H1 (cell line): ENCODE measurements around the gene TMEM134. TPM values are rescaled to one million over a fixed set of nuclear protein-coding genes. Genes with fewer than 3 reads are reported as not detected.

Source experiments
- CTCF ChIA-PET: fragments of 300-600 bp; sonication (Branson Sonifier 250); formaldehyde crosslinking; loops from one replicate; lab custom pipeline; 2021; ENCODE audit not compliant: partially characterized antibody; lab: Charles Lee
- POLR2A ChIA-PET: fragments of 300-600 bp; sonication (Branson Sonifier 250); formaldehyde crosslinking; loops from one replicate; lab custom pipeline; 2021; ENCODE audit warnings: inconsistent platforms; ENCODE audit not compliant: partially characterized antibody; lab: Charles Lee
- DNase-seq, 2 experiments: peaks; one replicate each; pipeline versions ENCODE4 v3.0.0 to v3.0.0-alpha.2; 2010 to 2022; ENCODE audit warnings: low spot score in 2 of 2, low read depth in 1 of 2, mixed read lengths in 1 of 2
- FAIRE-seq: peaks from 2 replicates; lab custom pipeline; 2011; peaks lifted over from hg19 to GRCh38; lab: Jason Lieb, UNC
- H2AFZ ChIP-seq: 2 replicates; pipeline ENCODE4 v1.8.1; 2012; ENCODE audit warnings: low read length, inconsistent platforms
- H2AK5ac ChIP-seq: 2 replicates; pipeline ENCODE4 v1.6.1; 2013; ENCODE audit warnings: low read depth, low read length
- H2BK120ac ChIP-seq: replicated peaks from 2 replicates; pipeline ENCODE3; 2013; ENCODE audit warnings: low read depth, low read length, inconsistent platforms
- H2BK12ac ChIP-seq: 2 replicates; pipeline ENCODE4 v1.6.1; 2013; ENCODE audit warnings: low read depth, low read length
- H2BK15ac ChIP-seq: 2 replicates; pipeline ENCODE4 v1.6.1; 2013; ENCODE audit warnings: low read length
- H2BK20ac ChIP-seq: 2 replicates; pipeline ENCODE4 v1.6.1; 2013; ENCODE audit warnings: low read length
- H2BK5ac ChIP-seq: 2 replicates; pipeline ENCODE4 v1.6.1; 2013; ENCODE audit warnings: low read depth, low read length
- H3K14ac ChIP-seq: 2 replicates; pipeline ENCODE4 v1.6.1; 2013; ENCODE audit warnings: inconsistent platforms; ENCODE audit not compliant: insufficient read length
- H3K18ac ChIP-seq: 2 replicates; pipeline ENCODE4 v1.6.1; 2013; ENCODE audit warnings: low read length; ENCODE audit errors: extremely low read depth
- H3K23ac ChIP-seq: 2 replicates; pipeline ENCODE4 v1.6.1; 2013; ENCODE audit warnings: inconsistent platforms; ENCODE audit not compliant: insufficient read length
- H3K23me2 ChIP-seq: 2 replicates; pipeline ENCODE4 v1.6.1; 2013; ENCODE audit warnings: low read depth, low read length
- H3K27ac ChIP-seq: 2 replicates; pipeline ENCODE4 v1.6.1; 2011; ENCODE audit warnings: low read depth, low read length, inconsistent platforms
- H3K27me3 ChIP-seq, 4 experiments: replicated peaks in 1 of 4; 1 replicate in 1 of 4; 2 replicates in 3 of 4; pipeline versions ENCODE4 v1.6.1 to v1.8.1; 2011 to 2013; ENCODE audit warnings: low read length in 3 of 4, mild to moderate bottlenecking in 3 of 4, inconsistent platforms in 2 of 4, mixed read lengths in 2 of 4, moderate library complexity in 1 of 4; ENCODE audit not compliant: control insufficient read depth in 3 of 4, insufficient read depth in 3 of 4; ENCODE audit errors: extremely low read depth in 1 of 4
- H3K36me3 ChIP-seq, 4 experiments: 2 replicates each; pipeline versions ENCODE4 v1.6.1 to v1.8.1; 2011 to 2013; ENCODE audit warnings: mild to moderate bottlenecking in 4 of 4, low read length in 3 of 4, moderate library complexity in 2 of 4, control low read depth in 1 of 4, inconsistent platforms in 1 of 4; ENCODE audit not compliant: insufficient read depth in 4 of 4, control insufficient read depth in 2 of 4
- H3K4ac ChIP-seq: replicated peaks from 2 replicates; pipeline ENCODE3; 2013; ENCODE audit warnings: low read length, low read depth, mixed read lengths, inconsistent platforms; ENCODE audit not compliant: insufficient read length
- H3K4me1 ChIP-seq, 4 experiments: replicated peaks in 1 of 4; 1 replicate in 1 of 4; 2 replicates in 3 of 4; pipeline versions ENCODE4 v1.6.1 to v1.8.1; 2011 to 2013; ENCODE audit warnings: low read length in 3 of 4, inconsistent platforms in 2 of 4, mixed read lengths in 1 of 4; ENCODE audit not compliant: insufficient read depth in 4 of 4, control insufficient read depth in 3 of 4
- H3K4me2 ChIP-seq, 2 experiments: 2 replicates each; pipeline versions ENCODE4 v1.6.1 to v1.8.1; 2011 to 2013; ENCODE audit warnings: low read depth in 2 of 2, low read length in 2 of 2, control low read depth in 1 of 2, inconsistent platforms in 1 of 2, mild to moderate bottlenecking in 1 of 2; ENCODE audit not compliant: insufficient read depth in 1 of 2
- H3K4me3 ChIP-seq, 4 experiments: fragments of 200-600, 300-600 bp in 1 of 4; sonication (generic), shearing (Covaris generic), sonication (Bioruptor Twin) in 1 of 4; 2 replicates each; pipeline versions ENCODE4 v1.5.1 to v1.8.1; 2011 to 2016; ENCODE audit warnings: low read length in 4 of 4, low read depth in 3 of 4, control low read depth in 2 of 4, inconsistent platforms in 2 of 4, mild to moderate bottlenecking in 2 of 4, mixed read lengths in 1 of 4, moderate library complexity in 1 of 4; ENCODE audit not compliant: insufficient read depth in 2 of 4; ENCODE audit errors: extremely low read depth in 1 of 4
- H3K56ac ChIP-seq: replicated peaks from 2 replicates; pipeline ENCODE3; 2013; ENCODE audit warnings: low read depth, mild to moderate bottlenecking, mixed read lengths, low read length, inconsistent platforms; ENCODE audit not compliant: insufficient read length
- H3K79me1 ChIP-seq: 2 replicates; pipeline ENCODE4 v1.6.1; 2013; ENCODE audit warnings: low read depth, low read length, control low read depth
- H3K79me2 ChIP-seq, 2 experiments: 2 replicates each; pipeline versions ENCODE4 v1.6.1 to v1.8.1; 2012 to 2013; ENCODE audit warnings: low read length in 2 of 2, mild to moderate bottlenecking in 2 of 2, inconsistent platforms in 1 of 2; ENCODE audit not compliant: insufficient read depth in 2 of 2, control insufficient read depth in 1 of 2
- H3K9ac ChIP-seq, 4 experiments: replicated peaks in 1 of 4; 1 replicate in 1 of 4; 2 replicates in 3 of 4; pipeline versions ENCODE4 v1.6.1 to v1.8.1; 2011 to 2013; ENCODE audit warnings: low read depth in 3 of 4, low read length in 3 of 4, control low read depth in 2 of 4, mild to moderate bottlenecking in 2 of 4, moderate library complexity in 2 of 4, inconsistent platforms in 1 of 4; ENCODE audit errors: extremely low read depth in 1 of 4
- H3K9me3 ChIP-seq, 2 experiments: 2 replicates each; pipeline versions ENCODE4 v1.6.1 to v1.8.1; 2012 to 2013; ENCODE audit warnings: mild to moderate bottlenecking in 2 of 2, moderate library complexity in 2 of 2, control low read depth in 1 of 2, inconsistent platforms in 1 of 2, low read depth in 1 of 2, low read length in 1 of 2, mixed read lengths in 1 of 2; ENCODE audit not compliant: insufficient read depth in 2 of 2
- H4K20me1 ChIP-seq, 2 experiments: replicated peaks in 1 of 2; 2 replicates each; pipeline versions ENCODE3 to v1.8.1; 2011 to 2013; ENCODE audit warnings: inconsistent platforms in 2 of 2, low read length in 2 of 2, mild to moderate bottlenecking in 1 of 2; ENCODE audit not compliant: insufficient read depth in 2 of 2, control insufficient read depth in 1 of 2
- H4K5ac ChIP-seq: 2 replicates; pipeline ENCODE4 v1.6.1; 2013; ENCODE audit warnings: low read length, low read depth, mixed read lengths, inconsistent platforms; ENCODE audit not compliant: insufficient read length
- H4K8ac ChIP-seq: 2 replicates; pipeline ENCODE4 v1.8.0; 2013; ENCODE audit warnings: mild to moderate bottlenecking, moderate library complexity, low read length, inconsistent platforms; ENCODE audit not compliant: insufficient read depth; ENCODE audit errors: extremely low read depth
- H4K91ac ChIP-seq: replicated peaks from 2 replicates; pipeline ENCODE3; 2013; ENCODE audit warnings: low read length, mixed read lengths, inconsistent platforms; ENCODE audit not compliant: insufficient read length
- BACH1 ChIP-seq: IDR thresholded peaks from 2 replicates; pipeline ENCODE4 v1.6.1; 2012; ENCODE audit warnings: low read length, improper control_type of control experiment
- BRCA1 ChIP-seq: IDR thresholded peaks from 2 replicates; pipeline ENCODE4 v1.6.1; 2012; ENCODE audit warnings: low read depth, low read length, improper control_type of control experiment
- CTCF ChIP-seq, 3 experiments: IDR thresholded peaks; 1 replicate in 2 of 3; 2 replicates in 1 of 3; pipeline versions ENCODE4 v1.5.1 to v1.6.1; 2011; ENCODE audit warnings: low read length in 3 of 3, mild to moderate bottlenecking in 3 of 3, inconsistent platforms in 2 of 3, low read depth in 1 of 3, moderate library complexity in 1 of 3; ENCODE audit not compliant: insufficient read depth in 1 of 3; ENCODE audit errors: control extremely low read depth in 1 of 3
- HDAC6 ChIP-seq: IDR thresholded peaks from one replicate; pipeline ENCODE4 v1.7.1; 2012; ENCODE audit warnings: low read depth, mild to moderate bottlenecking, inconsistent platforms, low read length, moderate library complexity
- NRF1 ChIP-seq: IDR thresholded peaks from 2 replicates; pipeline ENCODE4 v1.6.1; 2011; ENCODE audit warnings: mild to moderate bottlenecking, low read depth, low read length, improper control_type of control experiment
- PHF8 ChIP-seq: fragments of 200-600 bp; sonication (generic); conservative IDR thresholded peaks from 2 replicates; pipeline ENCODE4 v1.7.1; 2012; ENCODE audit warnings: low read depth, mild to moderate bottlenecking, inconsistent platforms, low read length, moderate library complexity
- SAP30 ChIP-seq: fragments of 300-600 bp; sonication (generic); IDR thresholded peaks from 2 replicates; pipeline ENCODE4 v1.7.1; 2012; ENCODE audit warnings: low read length, moderate library complexity, mild to moderate bottlenecking, inconsistent platforms; ENCODE audit not compliant: insufficient read depth, insufficient replicate concordance
- SIN3A ChIP-seq, 2 experiments: IDR thresholded peaks in 1 of 2; conservative IDR thresholded peaks in 1 of 2; 2 replicates each; pipeline ENCODE4 v1.6.1; 2011 to 2012; ENCODE audit warnings: low read length in 2 of 2, improper control_type of control experiment in 1 of 2, low read depth in 1 of 2, mild to moderate bottlenecking in 1 of 2
- SP1 ChIP-seq: IDR thresholded peaks from 2 replicates; pipeline ENCODE4 v1.6.1; 2011; ENCODE audit warnings: low read depth, low read length
- SP4 ChIP-seq: IDR thresholded peaks from 2 replicates; pipeline ENCODE4 v1.6.1; 2012; ENCODE audit warnings: low read length, inconsistent platforms
- TBP ChIP-seq: IDR thresholded peaks from 2 replicates; pipeline ENCODE4 v1.6.1; 2011; ENCODE audit warnings: low read depth, low read length, improper control_type of control experiment
- TEAD4 ChIP-seq: IDR thresholded peaks from 2 replicates; pipeline ENCODE4 v1.6.1; 2012; ENCODE audit warnings: low read depth, low read length, inconsistent platforms, mixed read lengths
- WGBS, 2 experiments: shearing (Covaris generic) in 1 of 2; methylation state at CpG; one replicate each; pipeline versions ENCODE4 v1.1.6 to v1.1.7; 2013 to 2015; ENCODE audit warnings: low lambda C conversion rate in 2 of 2, mixed read lengths in 2 of 2, inconsistent platforms in 1 of 2, low coverage in 1 of 2, missing lambda C conversion rate in 1 of 2; ENCODE audit not compliant: insufficient replicate concordance in 2 of 2, insufficient coverage in 1 of 2, insufficient read length in 1 of 2; ENCODE audit errors: extremely low coverage in 1 of 2, missing lambda C conversion rate in 1 of 2; 5-methylcytosine and 5-hydroxymethylcytosine counted together
- polyA plus RNA-seq, 7 experiments: library from polyadenylated mRNA; depleted of rRNA in 3 of 7; stranded (reverse) in 5 of 7; unstranded in 2 of 7; fragments of >200 nt in 5 of 7; fragments of 200-250 nt in 2 of 7; gene quantifications; 1 replicate in 5 of 7; 2 replicates in 1 of 7; 4 replicates in 1 of 7; pipeline versions ENCODE4 v1.2.1 to v1.2.3, GENCODE V29; 2011 to 2013; ENCODE audit warnings: missing spikeins in 2 of 7, mixed read lengths in 2 of 7
- total RNA-seq: library from RNA; stranded (reverse); fragmentation: NEBNext Ultra II Directional; extraction: Animal tissue kit (Norgen Biotek cat#: 25700); gene quantifications from 2 replicates; pipeline ENCODE4 v1.2.1, GENCODE V29; 2021

TMEM134 gene
- total and polyA plus RNA-seq, 2 of the 8 experiments (the other 6 are each of a cell fraction or from before 2014, with no cell fraction given) = 32.4 to 229 TPM

GRCh38 chr11:67463186-67463585 lies 5.9 kb downstream of the TMEM134 start:
- CTCF ChIA-PET = interaction anchor here (0.7 to 1.0 kb wide), 3 partner anchors 20 to 152 kb away, joined by 3 to 4 read pairs (median 3); partner anchors contain the start of gene CORO1B
- Histone ChIP-seq H3K9ac (no peak overlapping the region), H3K36me3 (no peaks in the 10 kb centered on the region), H4K91ac (no peak overlapping the region), H2BK120ac (no peak overlapping the region), H3K4me1 (peaks cover 2 to 12% (median 6%) of the 10 kb centered on the region in 4 experiments; a peak in 6 of 7 replicates), H2AFZ (no peak overlapping the region), H2AK5ac (no peak overlapping the region), H3K14ac (no peak overlapping the region), H3K56ac (no peak overlapping the region), H3K4me3 (no peak overlapping the region), H3K27me3 (no peaks in the 10 kb centered on the region), H3K4me2 (no peak overlapping the region), H4K5ac (no peak overlapping the region), H3K79me2 (peaks cover 0 to 3% of the 10 kb centered on the region in 2 experiments; a peak in 2 of 4 replicates), H2BK20ac (no peak overlapping the region), H3K23me2 (peaks cover 6% of the 10 kb centered on the region), H4K8ac (no peak overlapping the region), H4K20me1 (peaks cover 0 to 3% of the 10 kb centered on the region in 2 experiments), H3K27ac (no peak overlapping the region), H3K9me3 (no peaks in the 10 kb centered on the region), H3K23ac (no peak overlapping the region), H3K18ac (no peak overlapping the region), H2BK5ac (no peak overlapping the region), H3K4ac (no peak overlapping the region), H2BK15ac (no peak overlapping the region), H2BK12ac (no peak overlapping the region), H3K79me1 (peaks cover 2% of the 10 kb centered on the region)
- FAIRE-seq (no peak), DNase-seq (no peak)
- WGBS, 2 experiments = 92% methylated on average over 7 of the region's 10 CpGs; no CpG with 5 or more reads in 1 of the 2 experiments
- POLR2A ChIA-PET = interaction anchor here (1.0 kb wide), 1 partner anchor 24 kb away, joined by 4 read pairs; no protein-coding TSS in a partner anchor
- TF ChIP-seq BRCA1 = no peak
- no peak for TF ChIP-seq BACH1
- TF ChIP-seq TBP = no peak
- TF ChIP-seq SAP30 = no peak
- TF ChIP-seq HDAC6 = no peak
- no peak for TF ChIP-seq SIN3A (conservative IDR thresholded peaks at IDR 0.05 in 1 of 2, IDR thresholded peaks at IDR 0.05 in 1 of 2; ENCODE audit: low read depth in 1 of 2, low read length in 2 of 2)
- TF ChIP-seq CTCF (IDR thresholded peaks at IDR 0.05; ENCODE audit: control extremely low read depth in 1 of 3, insufficient read depth in 1 of 3, low read depth in 1 of 3, low read length in 3 of 3) = no peak
- TF ChIP-seq PHF8 = no peak
- TF ChIP-seq NRF1 = no peak
- no peak for TF ChIP-seq SP1
- TF ChIP-seq SP4 = no peak
- no peak for TF ChIP-seq TEAD4
